ENCODE data around the gene SIRPB1.
"Not testable (repeated sequence)": the region's sequence is repeated elsewhere in the genome, so short reads cannot be mapped to it uniquely, and the experiment has no call there.

The SIRPB1 gene

DNA sequence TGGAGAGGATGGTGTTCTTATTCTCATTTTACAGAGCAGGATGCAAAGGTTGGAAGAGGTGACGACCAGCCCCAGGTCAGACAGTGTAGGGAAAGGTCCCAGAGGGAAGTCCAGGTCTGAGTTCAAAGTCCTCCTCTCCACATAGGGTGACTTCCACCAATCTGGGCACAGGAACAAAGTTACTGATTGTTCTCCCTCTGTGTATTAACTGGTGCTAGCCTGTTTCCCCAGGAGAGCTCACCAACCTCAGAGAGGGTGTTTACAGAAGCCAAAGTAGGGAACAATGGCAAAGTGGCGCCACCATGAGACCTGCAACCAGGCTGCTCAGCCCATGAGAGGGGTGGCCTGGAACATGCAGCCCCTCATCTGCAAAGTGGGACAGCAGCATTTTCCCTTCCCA is 16.8 kb upstream of the SIRPB1 start:
- DNase-seq, result no peak

DNA sequence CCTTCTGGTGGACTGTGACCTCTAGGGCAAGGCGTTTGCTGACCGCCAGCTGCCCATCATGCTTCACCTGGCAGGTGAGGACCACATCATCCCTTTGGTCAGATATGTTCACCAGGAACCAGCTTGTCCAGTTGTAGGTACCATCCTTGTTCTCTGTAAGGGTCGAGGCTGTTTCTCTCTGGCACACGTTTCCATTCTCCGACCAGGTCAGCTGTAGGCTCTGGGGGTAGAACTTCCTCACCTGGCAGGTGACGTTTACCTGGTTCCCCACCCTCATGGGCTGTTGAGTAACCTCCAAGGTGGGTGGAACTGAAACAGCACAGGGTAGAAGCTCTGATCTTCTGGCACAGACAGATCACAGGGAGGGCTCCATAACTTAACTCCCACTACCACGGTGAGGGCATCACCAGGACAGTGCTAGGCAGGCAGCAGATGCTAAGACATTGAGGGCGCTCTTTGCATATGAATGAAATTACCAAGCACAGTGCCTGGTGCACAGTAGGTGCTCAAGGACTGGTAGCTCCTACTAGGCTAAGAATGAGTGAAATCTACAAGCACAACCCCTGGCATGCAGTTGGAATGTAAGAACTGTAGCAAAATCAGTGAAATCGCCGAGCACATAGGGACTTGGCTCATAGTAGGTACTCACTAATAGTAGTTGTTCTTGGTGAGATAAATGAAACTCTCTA is 15.6 kb upstream of the SIRPB1 start:
- DNase-seq, result no peak

DNA sequence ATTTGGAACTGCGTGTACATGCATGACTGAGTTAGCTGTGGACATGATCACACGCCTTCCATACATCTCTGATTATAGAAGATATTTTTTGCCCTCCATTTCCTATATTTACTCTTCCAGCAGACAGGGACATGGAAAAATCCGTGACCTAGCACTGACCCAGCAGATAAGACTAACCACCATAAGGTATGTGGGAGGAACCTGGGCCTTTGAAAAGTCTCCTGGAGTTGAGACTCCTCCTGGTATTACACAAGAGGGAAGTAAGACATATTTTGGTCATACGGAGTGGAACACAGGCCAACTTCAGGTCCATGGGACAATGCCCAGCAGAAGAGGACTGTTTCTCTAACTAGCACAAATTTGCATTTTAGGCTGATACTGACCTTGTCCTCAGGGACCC is 13.7 kb upstream of the SIRPB1 start:
- no peak for DNase-seq

DNA sequence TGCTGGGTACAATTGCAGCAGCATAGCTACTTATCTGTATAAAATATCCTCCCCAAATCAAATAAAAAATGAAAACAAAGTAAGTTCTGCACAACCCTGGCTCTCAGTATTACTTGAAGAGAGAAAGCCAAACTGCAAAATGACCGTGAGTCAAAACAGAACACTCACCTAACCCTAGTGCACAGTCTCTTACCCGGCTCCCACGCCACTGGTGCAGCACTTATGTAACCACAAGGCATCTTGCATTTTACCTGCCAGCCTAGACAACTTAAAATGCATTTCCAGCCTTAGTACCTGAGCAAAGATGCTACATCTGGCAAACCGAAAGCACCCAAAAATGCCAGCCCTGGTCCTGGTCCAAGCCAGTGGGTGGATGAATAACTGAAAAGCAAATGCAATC is 12.4 kb upstream of the SIRPB1 start:
- no peak for DNase-seq

DNA sequence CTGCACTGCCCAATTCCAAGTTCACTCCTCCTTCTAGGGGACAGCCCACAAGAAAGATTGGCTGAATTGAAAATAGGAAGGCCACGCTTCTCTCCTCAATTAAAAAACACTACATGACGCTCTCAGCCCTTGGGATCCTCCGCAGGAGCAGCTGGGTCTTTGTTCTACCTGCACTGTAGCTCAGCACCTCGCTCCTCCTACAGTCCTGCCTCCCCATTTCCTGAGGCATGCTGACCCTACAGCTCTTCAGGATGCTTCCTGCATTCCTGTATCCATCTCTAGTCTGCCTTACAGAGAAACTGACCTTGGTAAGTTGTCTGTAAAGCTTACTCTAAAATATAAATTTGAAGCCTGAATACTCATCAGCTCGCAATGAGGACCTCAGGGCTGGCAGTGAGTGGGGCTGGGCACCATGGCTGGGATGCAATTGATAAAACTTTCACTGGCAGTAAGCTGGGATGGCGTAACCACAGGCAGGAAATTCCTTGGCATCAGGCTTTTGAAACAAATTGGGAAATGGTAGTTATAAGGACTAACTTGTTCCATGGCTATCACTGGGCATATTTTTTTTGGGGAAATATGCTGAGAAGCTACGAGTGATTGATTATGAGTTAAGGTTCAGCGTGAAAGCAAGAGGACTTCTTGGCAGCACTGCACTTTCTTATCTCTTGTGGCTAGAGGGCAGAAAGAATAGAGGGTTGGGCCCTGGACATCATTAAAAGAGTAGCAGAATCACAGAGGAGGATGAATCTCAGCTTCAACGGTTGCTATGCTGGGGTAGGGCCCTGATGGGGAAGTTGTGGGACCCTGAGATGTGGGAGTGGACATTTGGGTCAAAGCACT is 11.7 kb upstream of the SIRPB1 start:
- DNase-seq, result no peak

DNA sequence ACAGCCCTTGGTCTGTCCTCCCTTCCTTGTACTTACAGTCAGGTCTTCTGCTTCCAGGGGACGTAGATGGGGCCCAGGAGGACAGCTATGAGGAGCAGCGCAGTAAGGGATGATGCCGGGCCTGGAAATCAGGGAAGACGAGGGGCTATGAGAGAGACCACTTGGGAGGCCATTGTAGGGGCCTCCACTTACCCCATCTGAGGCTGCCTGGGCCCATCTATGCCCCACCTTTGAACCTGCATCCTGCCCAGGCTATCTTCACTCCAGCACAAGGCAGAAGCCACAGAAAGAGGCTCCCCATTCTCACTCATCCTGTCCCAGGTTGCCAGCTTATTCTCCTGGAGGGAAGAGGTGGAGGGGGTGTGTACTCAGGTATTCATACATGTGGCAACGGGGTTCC is 10.4 kb upstream of the SIRPB1 start:
- no peak for DNase-seq

DNA sequence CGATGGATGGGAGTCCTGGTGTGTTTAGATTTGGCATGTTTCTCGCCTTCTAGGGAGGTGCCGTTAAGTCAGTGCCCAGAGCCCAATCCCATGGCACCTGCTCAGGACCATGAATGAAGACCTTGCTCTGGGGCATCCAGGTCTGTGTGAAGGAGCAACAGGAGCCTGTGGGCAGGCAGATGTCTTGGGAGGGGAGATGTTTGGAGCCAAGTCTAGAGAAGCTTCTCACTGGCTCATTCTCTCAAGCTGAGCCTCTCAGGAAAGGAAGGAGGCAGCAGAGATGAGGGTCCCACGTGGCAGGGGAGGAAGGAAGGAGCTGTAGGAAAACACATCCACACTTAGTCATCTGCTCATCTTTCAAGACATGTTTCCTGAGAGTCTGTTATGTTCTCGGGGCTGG is 9.5 kb upstream of the SIRPB1 start:
- no peak for DNase-seq

DNA sequence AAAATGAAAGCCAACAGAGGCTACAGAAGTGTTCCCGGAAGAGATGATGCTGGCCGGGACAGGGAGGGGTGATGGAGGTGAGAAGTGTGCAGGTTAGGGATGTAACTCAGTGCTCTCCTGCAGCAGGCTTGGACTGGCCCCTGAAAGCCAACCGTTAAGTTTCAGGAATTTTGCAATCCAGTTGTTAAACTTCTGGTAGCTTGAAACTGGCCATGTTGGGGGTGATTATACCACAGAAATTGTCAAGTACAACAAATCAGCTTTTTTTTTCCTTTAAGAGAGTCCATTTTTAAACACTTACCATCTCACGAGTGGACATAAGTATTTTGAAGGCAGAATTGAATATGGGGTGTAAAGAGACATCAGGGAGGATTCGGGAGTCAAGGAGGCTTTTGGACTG is 8.8 kb upstream of the SIRPB1 start:
- no peak for DNase-seq

DNA sequence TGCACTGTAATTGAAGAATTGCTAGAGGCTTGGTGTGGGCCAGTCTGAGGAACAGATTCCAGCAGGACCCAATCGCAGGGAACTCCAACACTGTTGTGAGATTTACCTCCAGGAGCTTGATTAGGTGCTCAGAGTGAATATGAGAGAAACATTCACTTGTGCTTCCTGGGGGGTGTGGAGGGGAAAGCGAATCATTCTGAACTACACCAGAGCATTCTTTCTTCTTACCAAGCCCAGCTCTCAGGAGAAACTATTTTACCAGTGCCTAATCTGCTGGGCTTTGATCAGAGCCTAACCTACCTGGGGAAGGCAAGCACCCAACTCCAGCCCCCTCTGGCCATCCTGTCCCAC is 7.4 kb upstream of the SIRPB1 start:
- DNase-seq, result no peak

DNA sequence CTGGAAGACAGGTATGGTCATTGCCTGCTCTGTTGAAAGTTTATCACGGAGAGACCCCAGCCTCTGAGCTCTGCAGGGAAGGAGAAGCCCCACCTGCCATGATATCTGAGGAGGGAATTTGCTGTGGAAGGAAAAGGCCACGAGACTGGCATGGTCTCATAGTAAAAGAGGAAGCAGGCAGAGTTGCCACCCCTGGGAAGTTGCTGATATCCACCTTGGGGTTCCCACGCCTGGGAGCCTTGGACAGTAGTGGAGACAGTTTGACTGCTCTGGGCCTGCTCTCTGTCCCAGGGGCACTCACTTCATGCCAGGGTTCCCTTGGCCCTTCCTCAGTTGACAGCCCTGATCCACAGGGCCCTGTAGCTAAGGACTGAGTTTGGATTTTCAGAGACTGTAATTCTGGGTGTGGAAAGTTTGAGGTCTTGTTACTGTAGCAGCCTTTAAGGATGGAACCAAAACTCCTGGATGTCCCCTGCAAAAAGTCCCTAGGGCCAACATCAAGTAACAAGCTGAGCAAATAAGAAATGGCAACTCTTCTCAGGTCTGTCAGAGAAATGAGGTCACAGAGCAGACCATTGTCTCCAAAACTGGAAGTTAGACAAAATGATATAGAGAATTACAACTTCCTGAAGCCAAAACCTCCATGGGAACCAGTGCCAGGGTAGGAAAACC is 6.9 kb upstream of the SIRPB1 start:
- DNase-seq, result no peak

DNA sequence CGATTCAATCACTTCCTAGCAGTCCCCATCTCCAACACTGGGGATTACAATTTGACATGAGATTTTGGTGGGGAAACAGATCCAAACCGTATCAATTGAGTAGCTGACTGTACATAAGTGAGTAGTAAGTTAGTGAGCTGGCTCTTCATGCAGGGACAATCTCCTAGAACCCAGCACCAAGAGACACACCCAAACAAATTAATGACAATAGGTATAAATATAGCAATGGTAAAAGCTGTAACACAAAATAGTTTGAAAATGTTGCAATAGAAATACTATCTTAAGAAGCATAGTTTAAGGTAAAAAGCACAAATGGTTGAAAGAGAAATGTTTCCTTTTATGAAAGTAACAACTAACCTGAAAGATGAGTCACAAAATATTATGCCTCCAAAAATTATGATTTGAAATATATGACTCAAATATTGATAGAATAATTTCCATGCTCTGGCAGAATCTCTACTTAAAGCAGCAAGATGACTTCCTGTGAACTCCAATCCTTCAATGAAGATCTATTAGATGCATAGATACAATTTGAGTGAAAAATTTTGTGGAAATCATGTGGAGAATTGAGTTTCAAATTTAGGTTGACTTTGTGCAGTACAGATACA is 5.4 kb upstream of the SIRPB1 start:
- DNase-seq, result no peak

DNA sequence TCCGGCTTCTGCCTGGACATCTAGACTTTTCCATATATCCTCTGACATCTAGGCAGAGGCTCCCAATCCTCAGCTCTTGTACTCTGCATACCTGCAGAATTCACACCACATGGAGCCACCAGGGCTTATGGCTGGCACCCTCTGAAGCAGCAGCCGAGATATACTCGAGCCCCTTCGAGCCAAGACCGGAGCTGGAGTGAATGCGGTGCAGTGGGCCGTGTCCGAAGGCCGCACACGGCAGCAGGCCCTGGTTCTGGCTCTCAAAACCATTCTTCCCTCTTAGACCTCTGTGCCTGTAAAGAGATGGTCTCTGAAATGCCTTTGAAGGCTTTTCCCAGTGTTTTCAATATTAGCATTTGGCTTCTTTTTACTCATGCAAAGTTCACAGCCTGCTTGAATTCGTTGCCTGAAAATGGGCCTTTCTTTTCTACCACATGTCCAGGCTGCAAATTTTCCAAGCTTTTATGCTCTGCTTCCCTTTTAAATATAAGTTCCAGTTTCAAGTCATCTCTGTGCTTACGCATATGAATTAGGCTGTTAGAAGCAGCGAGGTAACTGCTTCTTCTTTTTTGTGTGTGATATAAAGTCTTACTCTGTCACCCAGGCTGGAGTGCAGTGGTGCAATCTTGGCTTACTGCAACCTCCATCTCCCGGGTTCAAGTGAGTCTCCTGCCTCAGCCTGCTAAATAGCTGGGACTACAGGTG is 3.8 kb upstream of the SIRPB1 start:
- no peak for DNase-seq

DNA sequence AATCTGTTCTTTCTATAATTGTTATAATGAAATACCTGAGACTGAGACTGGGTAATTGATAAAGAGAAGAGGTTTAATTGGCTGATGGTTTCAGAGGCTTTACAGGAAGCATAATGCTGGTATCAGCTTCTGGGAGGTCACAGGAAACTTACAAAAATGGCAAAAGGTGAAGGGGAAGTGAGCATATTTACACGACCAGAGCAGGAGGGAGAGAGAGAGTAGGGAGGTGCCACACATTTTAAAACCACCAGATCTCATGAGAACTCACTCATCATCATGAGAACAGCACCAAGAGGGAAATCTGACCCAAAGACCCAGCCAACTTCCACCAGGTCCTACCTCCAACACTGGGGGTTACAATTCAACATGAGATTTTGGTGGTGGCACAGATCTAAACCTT is 2.6 kb upstream of the SIRPB1 start:
- DNase-seq, result no peak

DNA sequence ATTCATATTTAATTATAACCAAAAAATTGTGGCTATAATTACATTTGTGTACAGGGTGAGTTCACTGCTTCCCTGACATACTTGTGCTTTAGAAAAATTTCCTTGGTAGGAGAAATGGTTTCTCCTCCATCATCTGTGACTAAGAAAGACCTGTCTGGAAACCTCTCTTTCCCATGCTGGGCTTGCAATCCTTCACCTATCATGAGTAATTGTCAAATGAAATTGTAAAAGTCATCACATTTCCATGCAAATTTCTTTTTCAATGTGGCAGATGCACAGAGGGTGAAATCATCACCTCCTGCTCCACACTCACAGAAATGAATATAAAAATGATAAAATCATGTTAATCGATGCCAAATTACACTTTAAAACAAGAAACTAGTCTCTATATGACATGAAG is 1.5 kb upstream of the SIRPB1 start:
- no peak for DNase-seq

DNA sequence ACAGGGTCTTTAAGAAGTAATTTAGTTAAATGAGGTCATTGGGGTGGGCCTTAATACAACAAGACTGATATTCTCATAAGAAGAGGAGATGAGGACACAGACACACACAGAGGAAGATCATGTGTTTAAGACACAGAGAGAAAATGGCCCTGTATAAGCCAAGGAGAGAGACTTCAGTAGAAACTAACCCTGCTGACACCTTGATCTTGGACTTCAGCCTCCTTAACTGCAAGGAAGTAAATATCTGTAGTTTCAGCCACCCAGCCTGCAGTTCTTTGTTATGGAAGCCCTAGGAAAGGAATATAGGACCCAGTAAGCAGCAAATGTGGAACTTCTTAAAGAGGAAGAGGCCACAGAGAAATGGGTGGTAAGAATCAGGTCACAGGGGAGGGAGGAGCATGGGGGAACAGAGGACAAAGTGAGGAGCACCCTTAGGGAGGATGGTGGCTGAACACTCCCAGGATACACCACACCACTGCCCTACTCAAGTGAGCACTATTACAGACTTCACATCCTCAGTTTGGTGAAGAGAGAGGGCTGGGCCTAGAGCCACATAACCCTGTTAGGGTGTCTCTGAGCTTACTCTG is 762 bp downstream of the SIRPB1 start:
- DNase-seq, result no peak

DNA sequence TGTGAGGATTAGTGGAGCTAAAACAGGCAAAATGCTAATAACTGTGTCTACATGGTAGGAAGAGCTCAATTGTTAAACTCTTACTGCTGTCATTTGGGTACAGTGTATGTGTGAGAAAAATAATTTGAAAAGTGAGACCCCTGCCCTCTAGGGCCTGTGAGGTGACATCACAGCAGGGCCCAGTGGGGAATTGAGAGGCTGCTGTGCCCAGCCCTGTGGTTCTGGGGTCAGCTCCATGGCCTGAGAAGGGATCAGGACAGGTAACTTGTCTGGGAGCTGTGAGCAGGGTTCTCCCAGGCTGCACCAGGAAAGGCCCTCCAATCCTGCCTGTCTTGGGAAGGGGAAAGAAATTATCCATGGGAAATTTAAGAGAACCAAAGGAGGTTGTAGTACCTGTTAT is 1.3 kb downstream of the SIRPB1 start:
- no peak for DNase-seq

DNA sequence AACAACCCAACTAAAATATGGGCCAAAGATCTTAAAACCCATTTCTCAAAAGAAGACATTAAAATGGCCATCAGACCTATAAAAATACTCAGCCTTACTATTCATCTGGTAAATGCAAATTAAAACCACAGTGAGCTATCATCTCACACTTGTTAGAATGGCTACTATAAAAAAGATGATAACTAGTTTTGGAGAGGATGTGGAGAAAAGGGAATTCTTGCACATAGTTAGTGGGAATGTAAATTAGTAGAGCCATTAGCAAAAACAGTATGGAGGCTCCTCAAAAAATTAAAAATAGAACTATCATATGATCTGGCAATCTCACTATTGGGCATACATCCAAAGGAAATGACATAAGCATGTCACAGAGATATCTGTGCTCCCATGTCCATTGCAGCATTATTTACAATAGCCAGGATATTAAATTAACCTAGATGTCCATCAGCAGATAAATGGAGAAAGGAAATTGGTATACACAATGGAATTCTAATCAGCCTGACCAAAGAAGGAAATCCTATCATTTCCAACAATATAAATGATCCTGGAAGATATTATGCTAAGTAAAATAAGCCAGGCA is 2.9 kb downstream of the SIRPB1 start:
- no peak for DNase-seq

DNA sequence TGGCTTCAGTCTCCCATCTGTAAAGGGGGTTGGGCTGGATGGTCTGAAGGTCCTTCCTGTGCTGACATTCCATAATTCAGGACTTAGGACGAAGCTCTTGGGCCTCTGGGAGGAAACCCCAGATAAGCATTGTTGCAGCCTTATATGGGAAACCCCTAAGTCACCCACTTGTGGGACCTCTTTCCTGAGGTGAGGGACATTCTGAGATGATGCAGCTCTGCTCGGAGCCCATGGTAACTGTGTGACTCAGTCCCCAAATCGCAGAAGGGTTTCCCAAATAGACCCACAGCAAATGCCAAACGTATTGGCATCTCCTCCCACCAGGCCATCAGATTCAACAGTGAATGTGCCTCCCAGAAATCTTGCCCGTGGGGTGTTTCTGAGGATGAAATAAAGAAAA is 9.4 kb downstream of the SIRPB1 start:
- DNase-seq, result not testable (repeated sequence)

DNA sequence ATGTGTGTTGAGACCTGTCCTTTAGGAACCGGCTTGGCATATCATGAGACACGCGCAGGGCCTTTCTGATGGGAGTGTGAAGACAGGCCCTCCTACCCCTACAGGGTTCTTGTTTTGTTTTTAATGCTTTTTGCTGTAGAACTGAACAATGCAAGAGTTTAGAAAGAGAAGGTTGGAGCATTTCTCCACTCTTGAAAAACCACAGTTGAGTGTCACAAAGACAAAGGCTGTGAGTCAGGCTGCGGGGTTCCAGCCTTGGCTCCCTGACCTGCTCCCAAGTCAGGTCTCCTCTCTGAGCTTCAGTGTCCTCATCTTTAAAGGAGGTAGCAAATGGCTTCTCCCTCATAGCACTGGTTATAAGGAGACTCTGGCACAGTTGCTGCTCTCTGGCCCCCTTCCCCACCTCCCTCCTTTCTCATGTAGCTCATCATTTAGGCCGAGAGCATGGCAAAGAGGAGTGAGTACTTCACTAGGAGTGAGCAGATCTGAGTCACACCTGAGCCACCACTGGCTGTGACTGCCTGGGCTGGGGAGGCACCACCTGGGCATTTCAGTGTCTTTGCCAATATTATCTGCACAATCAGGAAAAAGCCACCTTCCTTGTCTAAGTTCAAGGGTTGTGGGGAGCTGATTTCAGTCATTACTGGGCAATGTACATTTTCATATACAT is 11.0 kb downstream of the SIRPB1 start:
- DNase-seq, result not testable (repeated sequence)

DNA sequence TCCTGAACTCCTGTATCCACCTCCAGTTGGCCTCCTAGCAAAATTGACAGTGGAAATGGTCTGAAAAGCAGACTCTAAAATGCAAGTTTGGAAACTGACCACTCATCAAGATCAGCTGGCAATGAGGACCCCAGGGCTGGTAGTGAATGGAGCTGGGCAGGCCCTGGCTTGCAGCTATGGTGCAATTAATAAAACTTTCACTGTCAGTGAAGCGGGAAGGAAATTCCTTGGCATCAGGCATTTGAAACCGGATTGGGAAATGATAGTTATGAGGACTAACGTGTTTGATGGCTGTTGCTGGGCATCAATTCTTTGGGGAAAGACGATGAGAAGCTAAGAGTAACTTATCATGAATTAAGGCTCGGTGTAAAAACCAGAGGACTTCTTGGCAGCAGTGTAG is 19.1 kb downstream of the SIRPB1 start:
- DNase-seq, result no peak

DNA sequence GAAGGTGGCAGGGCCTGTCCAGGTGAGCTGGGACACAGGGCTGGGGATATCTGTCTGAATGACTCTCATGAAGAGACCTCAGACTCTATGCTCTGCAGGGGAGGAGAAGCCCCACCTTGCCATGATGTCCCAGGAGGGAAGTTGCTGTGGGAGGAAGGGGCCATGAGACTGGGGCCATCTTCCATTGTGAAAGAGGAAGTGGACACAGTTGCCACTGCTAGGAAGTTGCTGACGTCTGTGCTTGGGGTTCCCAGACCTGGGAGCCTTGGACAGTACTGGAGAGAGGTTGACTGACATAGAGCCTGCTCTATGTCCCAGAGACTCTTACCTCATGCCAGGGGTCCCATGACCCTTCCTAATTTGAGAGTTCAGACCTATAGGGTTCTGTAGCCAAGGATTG is 24.5 kb downstream of the SIRPB1 start:
- no peak for DNase-seq

Measured in NCI-H2227 treated with DMSO at 0.1 percent for 48 hours (cell line).